DMS 273 treated with DMSO at 0.1 percent for 48 hours (cell line): ENCODE measurements around the gene SMCO1.
A peak's percentile ranks its signal among the peaks of the same experiment; 100 is the strongest.
"Not testable (repeated sequence)": the region's sequence is repeated elsewhere in the genome, so short reads cannot be mapped to it uniquely, and the experiment has no call there.

Experiments
- DNase-seq: peaks from one replicate; lab custom pipeline; 2025; lab: John Stamatoyannopoulos, UW

The SMCO1 gene

GRCh38 chr3:196521291-196521690 is 6.1 kb upstream of the SMCO1 start:
- not testable (repeated sequence) for DNase-seq

GRCh38 chr3:196519718-196520082 is 4.6 kb upstream of the SMCO1 start:
- DNase-seq: no peak

- peak; percentile 33 for DNase-seq
These were observed 4.0 kb upstream of the SMCO1 start for GRCh38 chr3:196518966-196519717.

GRCh38 chr3:196517919-196518318 is 2.8 kb upstream of the SMCO1 start:
- peak; percentile 37 for DNase-seq

GRCh38 chr3:196517162-196517800 is 2.1 kb upstream of the SMCO1 start:
- no peak for DNase-seq

- no peak for DNase-seq
These were observed 813 bp downstream of the SMCO1 start for GRCh38 chr3:196514350-196514716.

- no peak for DNase-seq
These were observed 1.3 kb downstream of the SMCO1 start for GRCh38 chr3:196513697-196514349.

- not testable (repeated sequence) for DNase-seq
These were observed 3.3 kb downstream of the SMCO1 start for GRCh38 chr3:196511646-196512425.

- not testable (repeated sequence) for DNase-seq
These were observed 4.0 kb downstream of the SMCO1 start for GRCh38 chr3:196511108-196511507.

GRCh38 chr3:196506687-196507086 is 8.5 kb downstream of the SMCO1 start:
- DNase-seq: no peak

- DNase-seq: no peak
These were observed 10.6 kb downstream of the SMCO1 start for GRCh38 chr3:196504556-196504955.

- not testable (repeated sequence) for DNase-seq
These were observed 11.1 kb downstream of the SMCO1 start for GRCh38 chr3:196504077-196504398.

- peak; percentile 98 for DNase-seq
These were observed 11.7 kb downstream of the SMCO1 start, which contains the start of gene RNF168 for GRCh38 chr3:196503196-196504076. RNF168 (minus strand) TSS chr3:196503768; CDS start chr3:196503173, 595 bp downstream.

GRCh38 chr3:196502775-196503195 is 12.4 kb downstream of the SMCO1 start:
- DNase-seq: no peak

GRCh38 chr3:196501316-196502044 is 13.7 kb downstream of the SMCO1 start:
- DNase-seq: no peak

- DNase-seq: no peak
These were observed 15.2 kb downstream of the SMCO1 start for GRCh38 chr3:196499807-196500524.

- no peak for DNase-seq
These were observed 16.1 kb downstream of the SMCO1 start for GRCh38 chr3:196499061-196499460.

GRCh38 chr3:196498297-196498696 is 16.8 kb downstream of the SMCO1 start:
- no peak for DNase-seq

- DNase-seq: no peak
These were observed 19.0 kb downstream of the SMCO1 start for GRCh38 chr3:196496183-196496582.

- no peak for DNase-seq
These were observed 21.9 kb downstream of the SMCO1 start for GRCh38 chr3:196493292-196493691.
